Measurements from ENCODE around the gene PGLYRP4.

DNA sequence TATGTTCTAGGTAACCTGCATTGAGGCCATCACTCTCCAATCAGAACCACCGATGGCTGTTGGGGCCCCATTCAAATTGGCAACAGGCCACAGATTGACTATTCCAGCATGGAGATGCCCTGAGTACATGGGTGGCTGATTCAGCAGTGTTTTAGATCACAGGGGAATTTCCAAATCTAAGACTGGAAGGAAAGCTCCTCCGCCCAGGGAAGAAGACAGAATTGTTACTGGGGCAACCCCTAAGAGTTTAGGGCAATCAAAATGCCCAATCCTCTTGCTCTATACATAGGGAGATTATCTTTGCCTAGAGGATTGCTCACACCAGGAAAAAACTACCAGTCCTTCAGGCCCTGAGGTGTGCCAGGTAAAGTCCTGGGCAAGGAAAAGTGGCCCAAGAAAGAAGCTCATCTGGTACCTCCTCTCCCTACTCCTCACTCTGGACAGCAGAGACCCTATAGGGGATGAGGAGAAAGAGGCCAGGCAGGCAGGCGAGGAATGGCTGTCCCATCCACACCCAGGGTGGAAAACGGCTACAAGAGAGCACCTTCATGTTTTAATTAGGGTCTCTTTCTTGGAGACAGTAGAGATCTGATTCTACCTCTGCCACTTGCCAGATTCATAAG lies 36.4 kb upstream of the PGLYRP4 start:
- TF ChIP-seq CTCF (IDR thresholded peaks at IDR 0.05) (no peak), POLR2A (IDR thresholded peaks at IDR 0.05) (no peak)

All from adrenal gland (tissue), 5 donors.